Renal pelvis (tissue), 12 donors: Measurements from ENCODE around the gene TMEFF1. TPM values are rescaled to one million over a fixed set of nuclear protein-coding genes. Genes with fewer than 3 reads are reported as not detected.
"Not testable (repeated sequence)": the region's sequence is repeated elsewhere in the genome, so short reads cannot be mapped to it uniquely, and the experiment has no call there.

ENCODE experiments used
- DNase-seq: peaks from one replicate; pipeline ENCODE4 v3.0.0-alpha.2; 2013
- long read RNA-seq, 16 experiments: transcript quantifications; one replicate each; lab custom pipeline, GENCODE V29; 2026
- polyA plus RNA-seq, 3 donors: library from polyadenylated mRNA; unstranded; fragments of 120-200 nt; gene quantifications; one replicate each; pipeline ENCODE4 v1.2.1, GENCODE V29; 2013; ENCODE audit not compliant: insufficient read length in 3 of 3

TMEFF1 gene
- polyA plus RNA-seq = 10 to 100 TPM in 1 of 3 donors, 1 to 10 TPM in 2; 4.4 to 11.9 (median 8.5) TPM
- long read RNA-seq, donor 1, transcript TMEFF1-201 (10 exons, 2,611 nt) = major isoform, 12 of 12 reads
- long read RNA-seq, donor 1, partial matches to known transcripts = 0 of 12 reads
- long read RNA-seq, donor 1, other reads (novel, unspliced or antisense) = 0 of 12 reads
- long read RNA-seq, donor 2, transcript TMEFF1-201 (10 exons, 2,611 nt) = major isoform, 14 of 14 reads
- long read RNA-seq, donor 2, partial matches to known transcripts = 0 of 14 reads
- long read RNA-seq, donor 2, other reads (novel, unspliced or antisense) = 0 of 14 reads
- long read RNA-seq, donor 3, transcript TMEFF1-201 (10 exons, 2,611 nt) = major isoform, 10 of 10 reads
- long read RNA-seq, donor 3, partial matches to known transcripts = 0 of 10 reads
- long read RNA-seq, donor 3, other reads (novel, unspliced or antisense) = 0 of 10 reads
- long read RNA-seq, donor 4, transcript TMEFF1-201 (10 exons, 2,611 nt) = major isoform, 8 of 14 reads
- long read RNA-seq, donor 4, partial matches to known transcripts = 6 of 14 reads
- long read RNA-seq, donor 4, other reads (novel, unspliced or antisense) = 0 of 14 reads
- long read RNA-seq, donor 5, transcript TMEFF1-201 (10 exons, 2,611 nt) = major isoform, 8 of 8 reads
- long read RNA-seq, donor 5, partial matches to known transcripts = 0 of 8 reads
- long read RNA-seq, donor 5, other reads (novel, unspliced or antisense) = 0 of 8 reads
- long read RNA-seq, donor 6, transcript TMEFF1-201 (10 exons, 2,611 nt) = major isoform, 10 of 10 reads
- long read RNA-seq, donor 6, partial matches to known transcripts = 0 of 10 reads
- long read RNA-seq, donor 6, other reads (novel, unspliced or antisense) = 0 of 10 reads
- long read RNA-seq, donor 7, transcript TMEFF1-201 (10 exons, 2,611 nt) = major isoform, 9 of 9 reads
- long read RNA-seq, donor 7, partial matches to known transcripts = 0 of 9 reads
- long read RNA-seq, donor 7, other reads (novel, unspliced or antisense) = 0 of 9 reads
- long read RNA-seq, donor 8, transcript TMEFF1-201 (10 exons, 2,611 nt) = major isoform, 7 of 7 reads
- long read RNA-seq, donor 8, partial matches to known transcripts = 0 of 7 reads
- long read RNA-seq, donor 8, other reads (novel, unspliced or antisense) = 0 of 7 reads
- long read RNA-seq, donor 9, transcript TMEFF1-201 (10 exons, 2,611 nt) = major isoform, 18 of 18 reads
- long read RNA-seq, donor 9, partial matches to known transcripts = 0 of 18 reads
- long read RNA-seq, donor 9, other reads (novel, unspliced or antisense) = 0 of 18 reads
- long read RNA-seq, donor 10, transcript TMEFF1-201 (10 exons, 2,611 nt) = major isoform, 9 of 9 reads
- long read RNA-seq, donor 10, partial matches to known transcripts = 0 of 9 reads
- long read RNA-seq, donor 10, other reads (novel, unspliced or antisense) = 0 of 9 reads
- long read RNA-seq, donor 11, transcript TMEFF1-201 (10 exons, 2,611 nt) = major isoform, 10 of 10 reads
- long read RNA-seq, donor 11, partial matches to known transcripts = 0 of 10 reads
- long read RNA-seq, donor 11, other reads (novel, unspliced or antisense) = 0 of 10 reads
- long read RNA-seq, donor 12, transcript TMEFF1-201 (10 exons, 2,611 nt) = major isoform, 9 of 9 reads
- long read RNA-seq, donor 12, partial matches to known transcripts = 0 of 9 reads
- long read RNA-seq, donor 12, other reads (novel, unspliced or antisense) = 0 of 9 reads
- long read RNA-seq, donor 13, partial matches to known transcripts = 0 of 2 reads
- long read RNA-seq, donor 13, other reads (novel, unspliced or antisense) = 0 of 2 reads
- long read RNA-seq, donor 14 = 0 reads
- long read RNA-seq, donor 15, transcript TMEFF1-201 (10 exons, 2,611 nt) = major isoform, 11 of 11 reads
- long read RNA-seq, donor 15, partial matches to known transcripts = 0 of 11 reads
- long read RNA-seq, donor 15, other reads (novel, unspliced or antisense) = 0 of 11 reads
- long read RNA-seq, donor 16, transcript TMEFF1-201 (10 exons, 2,611 nt) = major isoform, 14 of 14 reads
- long read RNA-seq, donor 16, partial matches to known transcripts = 0 of 14 reads
- long read RNA-seq, donor 16, other reads (novel, unspliced or antisense) = 0 of 14 reads

GRCh38 chr9:100472788-100473275 is at the start of gene TMEFF1:
TSS of gene TMEFF1 (plus strand) at chr9:100473149. CDS start at chr9:100473545, 396 bp downstream.
- DNase-seq = peak; percentile 62

GRCh38 chr9:100425758-100426157 is 47.2 kb upstream of the TMEFF1 start:
- DNase-seq = no peak

GRCh38 chr9:100426189-100426529 is 46.8 kb upstream of the TMEFF1 start:
- no peak for DNase-seq

GRCh38 chr9:100426530-100427365 is 46.2 kb upstream of the TMEFF1 start, which contains the start of gene MSANTD3:
TSS of gene MSANTD3 (plus strand) at chr9:100427143. CDS start at chr9:100441939, 14,796 bp downstream.
- peak; percentile 69 for DNase-seq

GRCh38 chr9:100427366-100428263 is 45.3 kb upstream of the TMEFF1 start:
- peak; percentile 60 for DNase-seq

GRCh38 chr9:100428871-100429654 is 43.9 kb upstream of the TMEFF1 start:
- no peak for DNase-seq

GRCh38 chr9:100430286-100430940 is 42.5 kb upstream of the TMEFF1 start:
- no peak for DNase-seq

GRCh38 chr9:100431886-100432285 is 41.1 kb upstream of the TMEFF1 start:
- no peak for DNase-seq

GRCh38 chr9:100432736-100433135 is 40.2 kb upstream of the TMEFF1 start:
- DNase-seq = no peak

- DNase-seq = no peak
Observed at GRCh38 chr9:100436571-100436970, 36.4 kb upstream of the TMEFF1 start.

- DNase-seq = peak; percentile 64
Observed at GRCh38 chr9:100437860-100438805, 34.8 kb upstream of the TMEFF1 start.

- DNase-seq = no peak
Observed at GRCh38 chr9:100440071-100440470, 32.9 kb upstream of the TMEFF1 start.

- DNase-seq = not testable (repeated sequence)
Observed at GRCh38 chr9:100440487-100440886, 32.5 kb upstream of the TMEFF1 start.

GRCh38 chr9:100441911-100442361 is 31.0 kb upstream of the TMEFF1 start:
- no peak for DNase-seq
